ENCODE data around the gene ARHGAP11A.
"Not testable (repeated sequence)": the region's sequence is repeated elsewhere in the genome, so short reads cannot be mapped to it uniquely, and the experiment has no call there.

- not testable (repeated sequence) for TF ChIP-seq FOXM1 (IDR thresholded peaks at IDR 0.05; ENCODE audit: borderline replicate concordance); PKNOX1 (IDR thresholded peaks at IDR 0.05); NFRKB (IDR thresholded peaks at IDR 0.05)
These were observed 623 bp upstream of the ARHGAP11A start for GRCh38 chr15:32614712-32615050.
